GM18868 (cell line): Measurements from ENCODE around the gene FAM120AOS.

ENCODE experiments used
- ATAC-seq: cut with Tn5 transposase; IDR thresholded peaks from one replicate; pipeline ENCODE4 v1.9.1; 2021; ENCODE audit warnings: mild to moderate bottlenecking, moderate library complexity; ENCODE audit not compliant: unreplicated experiment

The FAM120AOS gene

DNA sequence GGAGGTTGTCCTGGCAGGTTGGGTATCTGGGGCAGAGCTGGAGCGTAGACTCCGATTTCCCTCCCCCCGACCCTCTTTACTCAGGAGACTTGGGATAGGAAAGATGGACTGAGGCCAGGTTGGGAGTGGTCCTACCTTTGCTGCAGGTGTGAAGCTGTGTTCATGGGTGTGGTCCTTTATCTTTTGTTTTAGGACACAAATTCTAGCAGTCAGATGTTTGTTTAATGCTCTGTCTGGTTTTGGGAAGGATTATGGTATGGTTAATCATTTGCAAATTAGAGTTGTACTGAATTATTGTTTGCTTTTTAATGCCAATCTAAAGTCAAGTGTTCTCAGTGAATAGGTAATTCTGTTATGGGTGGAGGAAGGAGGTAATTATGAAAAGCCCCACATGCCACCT lies 14.1 kb upstream of the FAM120AOS start:
- no peak for ATAC-seq

DNA sequence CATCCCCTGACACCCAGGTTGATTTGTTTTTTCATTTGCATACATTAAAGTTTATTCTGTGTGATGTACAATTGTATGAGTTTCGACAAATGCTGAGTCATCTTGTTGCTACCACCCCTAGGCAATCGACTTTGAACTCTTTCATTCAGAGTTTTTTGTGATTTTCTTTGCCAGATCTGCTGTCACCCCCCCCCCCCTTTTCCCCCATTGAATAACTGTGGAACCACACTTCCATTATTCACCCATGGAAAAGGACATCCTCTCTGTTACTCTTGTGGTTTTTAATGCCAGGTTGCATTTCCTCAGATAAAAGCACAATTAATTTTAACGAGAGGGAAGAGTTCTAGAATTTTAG lies 13.7 kb upstream of the FAM120AOS start:
- ATAC-seq: no peak

DNA sequence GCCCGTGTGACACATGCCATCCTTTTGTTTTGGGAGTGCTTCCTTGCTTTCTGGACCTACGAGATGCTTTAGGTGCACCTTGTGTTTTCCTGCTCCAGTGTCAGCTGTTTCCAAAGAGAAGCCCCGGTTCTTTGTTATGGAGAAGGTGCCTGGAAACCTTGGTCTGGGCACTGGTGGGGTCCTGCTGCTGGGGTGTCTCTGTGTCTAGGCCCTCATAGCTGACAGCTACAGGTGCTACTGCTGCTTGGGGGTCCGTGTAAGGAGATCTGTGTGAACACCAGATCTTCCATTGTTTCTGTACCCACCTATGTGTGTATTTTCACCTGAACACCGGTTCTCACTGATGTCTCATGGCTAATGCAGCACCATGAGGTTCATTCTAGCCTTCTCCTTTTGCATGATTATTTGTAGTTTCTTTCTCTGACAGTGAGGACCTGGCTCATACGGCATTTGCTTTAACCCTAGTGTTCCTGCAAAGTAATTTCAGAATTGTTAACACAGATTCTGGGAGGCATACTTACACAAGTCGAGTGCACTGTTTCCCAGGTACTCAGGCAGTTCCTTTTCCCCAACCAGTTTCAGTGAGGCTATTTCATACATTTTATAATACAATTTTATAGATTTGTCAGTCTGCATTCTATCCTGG lies 13.2 kb upstream of the FAM120AOS start:
- ATAC-seq: no peak

GRCh38 chr9:93465855-93466254 lies 12.5 kb upstream of the FAM120AOS start:
- no peak for ATAC-seq

GRCh38 chr9:93464876-93465275 lies 11.5 kb upstream of the FAM120AOS start:
- no peak for ATAC-seq

GRCh38 chr9:93464395-93464794 lies 11.0 kb upstream of the FAM120AOS start:
- no peak for ATAC-seq

DNA sequence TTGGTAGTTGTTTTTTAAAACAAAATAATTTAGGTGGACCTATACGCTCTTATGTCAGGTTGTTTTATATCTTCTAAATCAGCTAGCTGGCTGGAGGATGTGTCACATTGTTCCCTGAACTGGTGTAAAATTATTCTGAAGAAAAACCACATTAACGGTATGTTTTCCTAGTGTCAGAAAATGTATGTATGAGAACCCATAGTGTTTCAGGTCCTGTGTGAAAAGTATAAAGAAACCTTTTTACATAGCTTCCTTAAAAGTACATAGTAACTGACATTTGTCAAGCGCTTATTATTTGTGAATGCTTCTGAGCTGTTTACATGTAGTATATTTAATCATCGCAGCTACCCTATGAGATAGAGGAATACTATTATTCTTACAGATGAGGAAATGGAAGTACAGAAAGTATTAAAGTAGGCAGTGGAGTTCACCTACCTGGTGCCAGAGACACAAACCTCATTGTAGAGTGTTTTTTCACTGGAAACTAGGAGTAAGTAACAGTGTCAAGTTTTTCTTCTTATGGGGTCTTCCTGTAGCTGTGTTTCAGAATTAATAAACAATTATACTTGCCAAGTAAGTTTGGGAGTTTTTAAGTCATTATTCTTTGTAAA lies 10.4 kb upstream of the FAM120AOS start:
- no peak for ATAC-seq

DNA sequence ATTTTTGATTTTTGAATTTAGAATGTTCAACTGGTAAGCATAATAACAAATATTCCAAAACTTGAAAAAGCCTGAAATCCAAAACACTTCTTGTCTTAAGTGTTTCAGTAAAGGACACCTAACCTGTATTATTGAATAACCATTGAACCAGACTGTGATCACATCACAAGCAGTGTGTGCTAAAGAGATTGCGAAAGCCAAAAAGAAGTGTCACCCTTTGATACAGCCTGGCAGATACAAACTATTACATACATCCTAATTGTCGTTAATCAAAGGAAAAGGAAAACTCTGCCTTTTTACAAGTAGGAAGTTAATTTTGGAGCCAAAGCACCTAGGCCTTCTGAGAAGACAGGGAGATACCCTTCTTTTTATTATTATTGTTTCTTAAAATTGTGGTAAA lies 8.4 kb upstream of the FAM120AOS start:
- no peak for ATAC-seq

DNA sequence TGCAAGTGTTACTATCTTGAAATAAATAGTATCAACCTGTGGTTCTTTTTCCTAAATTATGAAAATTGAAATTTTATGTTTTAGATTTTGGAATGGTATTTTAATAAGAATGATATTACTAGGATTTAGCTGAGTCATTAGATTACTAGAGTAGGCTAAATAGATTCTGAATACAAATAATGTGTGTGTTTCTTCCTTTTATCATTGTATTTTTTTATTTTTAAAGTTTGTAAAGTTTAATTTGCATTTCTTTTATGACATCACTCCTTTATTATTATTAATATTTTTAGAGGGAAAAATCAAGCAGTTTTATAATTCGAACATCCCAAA lies 8.0 kb upstream of the FAM120AOS start:
- no peak for ATAC-seq

DNA sequence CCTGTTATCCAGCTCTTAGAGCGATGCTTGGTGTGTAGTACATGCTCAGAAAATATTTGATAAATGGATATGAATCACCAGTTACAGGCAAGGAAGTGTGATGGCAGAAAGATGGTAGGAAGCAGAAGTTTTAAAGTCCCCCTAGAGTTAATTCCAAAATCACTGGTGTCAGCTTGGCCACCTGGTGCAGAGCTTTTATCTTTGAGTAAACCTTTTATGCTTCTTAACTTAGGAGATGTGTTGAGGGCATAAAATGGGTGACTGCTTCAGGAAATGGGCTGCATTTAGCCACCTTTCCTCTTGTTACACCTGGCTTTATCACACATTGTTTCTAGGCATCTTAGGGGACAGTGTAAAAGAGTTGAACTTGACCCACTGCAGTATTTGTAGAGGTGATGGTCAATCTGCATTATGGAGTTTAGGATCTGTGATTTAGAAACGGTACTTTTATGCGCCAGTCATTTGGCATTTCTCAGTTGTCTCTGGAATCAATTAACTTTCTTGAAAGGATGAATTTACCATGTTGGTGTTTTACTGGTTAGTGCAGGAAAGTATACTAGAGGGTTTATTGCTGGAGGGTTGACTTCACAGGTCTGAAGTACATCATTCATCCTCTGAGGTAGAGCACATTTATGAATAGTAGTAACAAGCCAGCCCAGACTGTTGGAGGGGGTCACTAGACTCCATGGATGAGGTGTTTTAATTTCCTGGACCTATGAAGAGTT lies 7.5 kb upstream of the FAM120AOS start:
- ATAC-seq: no peak

DNA sequence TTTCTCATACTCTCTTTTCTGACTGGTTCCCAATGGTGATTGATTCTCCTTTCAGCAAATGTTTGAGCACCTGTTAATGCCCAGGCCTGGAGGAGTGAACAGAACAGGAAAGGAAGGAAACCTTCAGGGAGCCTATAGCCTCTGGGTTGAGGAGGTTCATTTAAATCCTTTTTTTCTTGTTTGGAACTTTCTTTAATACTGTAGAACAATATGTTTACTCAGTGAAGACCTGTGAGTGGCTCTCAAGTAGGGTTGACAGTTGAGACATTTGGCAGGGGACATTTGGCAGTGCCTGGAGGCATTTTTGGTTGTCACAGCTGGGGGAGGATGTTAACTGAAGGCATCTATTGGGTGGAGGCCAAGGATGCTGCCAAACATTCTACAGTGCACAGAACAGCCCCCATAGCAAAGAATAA lies 6.1 kb upstream of the FAM120AOS start:
- ATAC-seq: no peak

DNA sequence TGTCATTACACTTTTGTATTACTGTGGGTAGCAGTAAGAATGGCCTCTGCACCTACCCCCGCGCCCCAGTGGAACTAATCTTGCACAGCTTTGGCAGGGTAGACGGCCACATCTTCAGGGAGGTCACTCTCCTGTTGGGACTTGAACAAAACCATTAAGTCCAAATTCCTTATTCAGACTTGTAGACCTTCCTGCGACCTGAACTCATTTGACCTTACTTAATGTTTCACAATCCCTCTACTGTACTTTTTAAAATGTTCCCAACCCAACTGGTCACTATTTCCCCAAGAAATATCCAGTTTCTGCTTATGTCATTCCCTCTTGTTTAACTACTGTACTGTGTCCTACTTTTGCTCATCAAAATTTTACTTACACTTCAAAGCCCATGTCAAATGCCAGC lies 5.3 kb upstream of the FAM120AOS start:
- ATAC-seq: no peak

DNA sequence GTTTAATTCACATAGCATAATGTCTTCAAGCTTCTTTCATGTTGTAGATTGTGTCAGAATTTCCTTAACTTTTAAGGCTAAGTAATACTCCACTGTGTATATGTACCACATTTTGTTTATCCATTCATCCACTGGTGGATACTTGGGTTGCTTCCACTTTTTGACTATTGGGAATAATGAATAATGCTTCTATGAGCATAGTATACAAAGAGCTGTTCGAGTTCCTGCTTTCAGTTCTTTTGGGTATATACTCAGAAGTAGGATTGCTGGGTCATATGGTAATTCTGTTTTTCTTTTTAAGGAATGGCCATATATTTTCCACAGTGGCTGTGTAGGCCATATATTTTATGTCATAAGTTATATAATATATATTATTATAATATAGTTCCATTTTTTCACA lies 3.6 kb upstream of the FAM120AOS start:
- ATAC-seq: no peak

DNA sequence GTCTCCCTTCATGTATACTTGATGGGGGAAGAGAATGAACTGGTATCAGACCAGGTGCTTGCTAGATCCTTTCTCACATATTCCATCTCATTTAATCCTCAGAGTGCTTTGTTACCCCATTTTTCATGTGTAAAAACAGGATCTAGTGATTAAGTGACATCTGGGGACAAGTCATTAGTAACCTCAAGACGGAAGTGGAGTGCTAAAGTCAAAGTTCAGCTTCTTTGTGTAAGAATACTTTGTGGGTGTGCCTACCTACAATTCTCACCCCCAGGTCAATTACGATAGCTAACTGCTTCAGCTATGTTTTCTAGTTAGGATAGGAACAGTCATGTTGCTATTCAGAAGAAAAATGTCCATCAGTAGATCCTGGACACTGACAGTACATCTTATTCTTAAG lies 3.1 kb upstream of the FAM120AOS start:
- ATAC-seq: no peak

DNA sequence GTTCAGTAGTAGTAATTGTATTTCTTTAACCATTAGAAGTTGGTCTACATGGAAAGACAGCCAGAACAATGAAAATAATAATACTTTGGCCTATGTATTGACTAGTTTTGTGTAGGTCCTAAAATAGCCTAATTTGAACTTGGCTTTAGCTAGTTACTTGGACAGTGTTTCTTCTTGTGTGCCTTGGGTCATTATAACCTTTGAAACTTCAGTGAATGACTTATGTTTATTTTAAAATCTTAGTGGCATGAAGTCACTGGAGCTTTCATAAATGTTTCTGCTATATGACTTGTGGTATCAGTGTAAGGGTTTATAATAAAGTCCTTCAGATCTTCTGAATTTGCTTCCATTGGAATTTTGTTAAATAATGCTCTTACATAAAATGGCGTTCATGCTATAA lies 2.6 kb upstream of the FAM120AOS start:
- no peak for ATAC-seq

DNA sequence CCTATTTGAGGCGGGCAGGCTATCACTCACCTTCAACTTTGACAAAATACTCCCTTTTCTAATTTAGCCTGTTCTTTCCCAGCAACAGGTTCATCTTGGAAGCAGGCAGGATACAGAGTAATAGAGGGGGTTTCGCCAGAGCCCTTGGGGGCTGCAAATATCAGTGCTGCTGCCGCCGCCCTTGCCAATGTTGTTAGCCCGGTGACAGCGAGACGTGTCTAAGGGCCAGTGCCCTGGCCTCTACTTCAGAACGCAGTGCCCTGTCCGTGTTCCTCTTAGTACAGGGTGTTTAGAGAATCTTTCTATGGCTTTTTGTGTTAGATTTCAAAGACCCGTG lies 703 bp downstream of the FAM120AOS start:
- no peak for ATAC-seq

DNA sequence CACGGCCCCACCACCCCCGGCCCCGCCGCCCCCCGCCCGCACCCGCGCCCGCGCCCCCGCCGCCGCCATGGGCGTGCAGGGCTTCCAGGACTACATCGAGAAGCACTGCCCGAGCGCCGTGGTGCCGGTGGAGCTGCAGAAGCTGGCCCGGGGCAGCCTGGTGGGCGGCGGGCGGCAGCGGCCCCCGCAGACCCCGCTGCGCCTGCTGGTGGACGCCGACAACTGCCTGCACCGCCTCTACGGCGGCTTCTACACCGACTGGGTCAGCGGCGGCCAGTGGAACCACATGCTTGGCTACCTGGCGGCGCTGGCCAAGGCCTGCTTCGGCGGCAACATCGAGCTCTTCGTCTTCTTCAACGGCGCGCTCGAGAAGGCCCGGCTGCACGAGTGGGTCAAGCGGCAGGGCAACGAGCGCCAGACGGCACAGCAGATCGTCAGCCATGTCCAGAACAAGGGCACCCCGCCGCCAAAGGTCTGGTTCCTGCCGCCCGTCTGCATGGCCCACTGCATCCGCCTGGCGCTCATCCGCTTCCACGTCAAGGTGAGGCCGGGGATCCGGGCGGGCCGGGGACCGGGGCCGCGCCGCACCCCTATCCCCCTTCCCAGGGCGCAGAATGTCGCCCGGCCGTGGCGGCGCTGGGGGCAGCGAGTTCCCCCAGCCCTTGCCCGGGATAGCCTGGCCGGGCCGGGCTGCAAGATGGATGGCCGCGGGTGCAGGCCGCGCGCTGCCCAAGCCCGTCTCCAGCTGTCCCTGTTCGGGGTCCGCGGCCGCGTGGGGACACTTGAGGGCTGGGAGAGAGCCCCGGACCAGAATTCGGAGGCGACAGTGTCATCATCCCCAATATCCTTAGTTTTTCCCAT lies 1.3 kb downstream of the FAM120AOS start:
- peak; percentile 10 for ATAC-seq

GRCh38 chr9:93450945-93451815 lies 2.2 kb downstream of the FAM120AOS start, which contains the start of gene FAM120A:
Gene FAM120A, plus strand, starts transcription at chr9:93451685. Its CDS starts 231 bp downstream, at chr9:93451916.
- peak; percentile 64 for ATAC-seq

- no peak for ATAC-seq
Observed at GRCh38 chr9:93447655-93448054, 5.7 kb downstream of the FAM120AOS start.

- ATAC-seq: no peak
Observed at GRCh38 chr9:93446073-93446472, 7.3 kb downstream of the FAM120AOS start.
